NCI-H1417 (cell line): ENCODE data around the gene SETD9.

ENCODE experiments used
- DNase-seq, 3 experiments: peaks; one replicate each; lab custom pipeline; 2025; lab: John Stamatoyannopoulos, UW

Gene SETD9

GRCh38 chr5:56934325-56934724, 24.9 kb downstream of the SETD9 start:
- DNase-seq = no peak

GRCh38 chr5:56938858-56939257, 29.5 kb downstream of the SETD9 start:
- DNase-seq = peak in 1 of 3 experiments; percentile 12

- DNase-seq = no peak
Measured at GRCh38 chr5:56941981-56942380, 32.6 kb downstream of the SETD9 start.

- no peak for DNase-seq
Measured at GRCh38 chr5:56947052-56947451, 37.7 kb downstream of the SETD9 start.

GRCh38 chr5:56950626-56951125, 41.3 kb downstream of the SETD9 start:
- peak; percentile 25 to 45 (median 42) for DNase-seq

- DNase-seq = peak; percentile 20 to 72 (median 53)
Measured at GRCh38 chr5:56951126-56951945, 41.9 kb downstream of the SETD9 start.

GRCh38 chr5:56951946-56952691, 42.7 kb downstream of the SETD9 start, which contains the start of gene MIER3:
Gene MIER3 (minus strand): TSS chr5:56952123. CDS start chr5:56952102, 21 bp downstream.
- peak; percentile 69 to 85 (median 72) for DNase-seq

GRCh38 chr5:56954262-56954661, 44.9 kb downstream of the SETD9 start:
- no peak for DNase-seq

GRCh38 chr5:56958595-56958994, 49.2 kb downstream of the SETD9 start:
- no peak for DNase-seq

- no peak for DNase-seq
Measured at GRCh38 chr5:56959326-56959725, 49.9 kb downstream of the SETD9 start.

- no peak for DNase-seq
Measured at GRCh38 chr5:56961746-56962145, 52.4 kb downstream of the SETD9 start.

GRCh38 chr5:56962286-56962685, 52.9 kb downstream of the SETD9 start:
- no peak for DNase-seq

- DNase-seq = no peak
Measured at GRCh38 chr5:56963246-56963645, 53.9 kb downstream of the SETD9 start.

- DNase-seq = no peak
Measured at GRCh38 chr5:56964173-56964572, 54.8 kb downstream of the SETD9 start.
